ENCODE measurements around the gene ZNF275.

DNA sequence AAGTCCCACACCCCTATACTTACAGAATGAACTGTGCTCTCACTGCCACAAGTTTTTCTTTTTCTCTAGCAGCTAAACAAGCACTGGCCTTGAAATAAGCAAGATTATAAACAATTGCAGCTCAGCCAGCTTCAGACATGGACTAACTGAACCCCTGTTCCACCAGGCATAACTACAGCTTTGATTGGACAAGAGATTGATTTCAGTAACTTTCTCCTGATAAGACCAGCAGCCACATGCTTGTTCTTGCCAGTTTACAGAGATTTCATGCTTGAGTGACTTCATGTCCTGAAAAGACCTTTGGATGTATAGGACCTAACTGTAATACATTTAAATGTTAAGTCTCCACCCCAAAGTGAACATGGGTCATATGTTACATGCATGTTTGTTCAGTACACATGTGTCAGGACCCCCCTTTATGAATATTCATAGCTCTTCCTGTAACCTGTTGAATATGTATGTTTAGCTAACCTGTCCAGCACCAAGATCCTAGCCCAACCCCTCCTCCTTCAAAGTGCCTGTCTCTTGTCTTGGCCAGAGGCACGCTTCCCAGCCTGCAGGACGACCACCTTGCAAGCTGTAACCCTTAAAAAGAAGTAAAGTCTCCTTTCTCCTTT lies 27.9 kb downstream of the ZNF275 start:
- TF ChIP-seq CTCF (IDR thresholded peaks at IDR 0.05 in 4 of 5, conservative IDR thresholded peaks at IDR 0.05 in 1 of 5) (no peak), POLR2A (IDR thresholded peaks at IDR 0.05) (no peak)
